Measurements from ENCODE around the gene SLC30A2. TPM values are rescaled to one million over a fixed set of nuclear protein-coding genes. Genes with fewer than 3 reads are reported as not detected.

SLC30A2 gene
- total and polyA plus RNA-seq, 10 of the 15 experiments (the other 5 are each of a cell fraction or from before 2014, with no cell fraction given): 0.13 TPM; not detected in 9

- TF ChIP-seq PKNOX1 (IDR thresholded peaks at IDR 0.05) (no peak), MEF2B (IDR thresholded peaks at IDR 0.05; ENCODE audit: partially characterized antibody, poor library complexity, severe bottlenecking) (no peak), PBX3 (IDR thresholded peaks at IDR 0.05; ENCODE audit: insufficient replicate concordance, low read depth, low read length) (no peak)
- TF ChIP-seq, protein P1, sequence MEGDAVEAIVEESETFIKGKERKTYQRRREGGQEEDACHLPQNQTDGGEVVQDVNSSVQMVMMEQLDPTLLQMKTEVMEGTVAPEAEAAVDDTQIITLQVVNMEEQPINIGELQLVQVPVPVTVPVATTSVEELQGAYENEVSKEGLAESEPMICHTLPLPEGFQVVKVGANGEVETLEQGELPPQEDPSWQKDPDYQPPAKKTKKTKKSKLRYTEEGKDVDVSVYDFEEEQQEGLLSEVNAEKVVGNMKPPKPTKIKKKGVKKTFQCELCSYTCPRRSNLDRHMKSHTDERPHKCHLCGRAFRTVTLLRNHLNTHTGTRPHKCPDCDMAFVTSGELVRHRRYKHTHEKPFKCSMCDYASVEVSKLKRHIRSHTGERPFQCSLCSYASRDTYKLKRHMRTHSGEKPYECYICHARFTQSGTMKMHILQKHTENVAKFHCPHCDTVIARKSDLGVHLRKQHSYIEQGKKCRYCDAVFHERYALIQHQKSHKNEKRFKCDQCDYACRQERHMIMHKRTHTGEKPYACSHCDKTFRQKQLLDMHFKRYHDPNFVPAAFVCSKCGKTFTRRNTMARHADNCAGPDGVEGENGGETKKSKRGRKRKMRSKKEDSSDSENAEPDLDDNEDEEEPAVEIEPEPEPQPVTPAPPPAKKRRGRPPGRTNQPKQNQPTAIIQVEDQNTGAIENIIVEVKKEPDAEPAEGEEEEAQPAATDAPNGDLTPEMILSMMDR (IDR thresholded peaks at IDR 0.05 in 2 of 3, conservative IDR thresholded peaks at IDR 0.05 in 1 of 3; ENCODE audit: control insufficient read depth in 2 of 3, extremely low read depth in 1 of 3, insufficient read depth in 1 of 3, low read depth in 3 of 3, low read length in 3 of 3): no peak
Measured at GRCh38 chr1:26003262-26003661, 42.7 kb downstream of the SLC30A2 start (continued).

DNA sequence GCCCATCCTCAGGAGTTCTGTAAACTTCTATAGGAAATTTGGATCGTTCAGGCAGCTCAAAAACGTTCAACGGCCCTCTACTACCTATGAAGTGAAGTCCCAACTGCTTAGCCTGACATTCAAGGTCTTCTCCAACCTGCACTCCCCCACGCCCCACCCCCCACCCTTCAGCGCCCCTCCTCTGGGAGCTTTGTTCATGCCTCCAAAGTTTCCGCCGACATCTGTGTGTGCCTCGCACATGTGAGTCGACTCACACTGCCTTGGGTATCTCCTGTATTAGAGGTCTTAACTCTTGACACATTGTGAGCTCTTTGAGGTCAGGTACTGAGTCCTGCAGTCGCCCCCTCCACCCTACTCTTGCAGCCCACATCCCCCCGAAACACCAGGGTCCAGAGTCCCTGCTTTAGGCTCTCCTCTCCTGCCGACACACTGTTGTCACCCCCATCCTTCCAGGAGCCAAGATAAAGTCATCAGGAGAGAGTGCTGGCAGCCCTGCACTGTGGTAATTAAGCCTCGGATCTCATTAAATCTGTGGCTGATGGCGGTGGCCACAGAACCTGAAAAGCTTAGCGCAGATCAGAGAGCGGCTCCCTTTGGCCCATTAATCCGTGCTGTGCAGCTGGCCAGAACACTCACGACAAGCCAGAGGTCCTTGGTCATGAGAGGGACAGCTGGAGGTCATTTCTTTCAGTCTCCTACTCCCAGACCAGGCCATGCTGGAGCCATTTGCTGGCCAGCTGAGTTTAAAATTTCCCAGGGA, 46.7 kb downstream of the SLC30A2 start:
- intact Hi-C loops (cut with micrococcal nuclease; ENCODE audit: unreplicated experiment) (no loop called here), in situ Hi-C loops (cut with MboI) (loop anchor here (5.0 kb wide), 2 partner anchors 102 to 177 kb away; no protein-coding TSS in a partner anchor)
- TF ChIP-seq CREB1 (IDR thresholded peaks at IDR 0.05; ENCODE audit: low read depth) (no peak), HCFC1 (IDR thresholded peaks at IDR 0.05; ENCODE audit: low read length) (no peak)
- ChIA-PET RAD21 (ENCODE audit: unreplicated experiment) (interaction anchor here (0.6 to 8.0 kb wide), 5 partner anchors 30 to 178 kb away, joined by 3 to 296 read pairs (median 3); partner anchors contain the start of gene STMN1), CTCF (interaction anchor here (0.6 to 7.7 kb wide), 4 partner anchors 9 to 185 kb away, joined by 3 to 383 read pairs (median 3); no protein-coding TSS in a partner anchor), SMC1A (ENCODE audit: uncharacterized antibody, unreplicated experiment) (interaction anchor here (0.8 to 11.2 kb wide), 3 partner anchors 100 to 169 kb away, joined by 3 to 319 read pairs (median 25); partner anchors contain the start of gene STMN1), POLR2A (interaction anchor here (9.8 kb wide), 1 partner anchor 99 kb away, joined by 116 read pairs; no protein-coding TSS in a partner anchor)
- ATAC-seq (no peak), FAIRE-seq (no peak), DNase-seq (ENCODE audit: low read depth, low spot score) (no peak)
- no peak overlapping the region for H3K4me2 ChIP-seq (ENCODE audit: control insufficient read depth, insufficient read depth)
- BruUV-seq (replicated peaks): no TSS peak
- no peaks in the 10 kb centered on the region for H3K9me3 ChIP-seq (replicated peaks; ENCODE audit: control insufficient read depth, insufficient read depth, low read length)
- peaks cover 12% of the 10 kb centered on the region for H3K4me1 ChIP-seq (ENCODE audit: control insufficient read depth, insufficient read depth, low read length)
- H3K79me2 ChIP-seq (ENCODE audit: control insufficient read depth, insufficient read depth, low read length): peaks cover 6% of the 10 kb centered on the region
- no peak overlapping the region for H3K9ac ChIP-seq (ENCODE audit: control insufficient read depth, insufficient read depth, low read length)
- no peaks in the 10 kb centered on the region; a peak in 1 of 4 replicates for H3K27me3 ChIP-seq (replicated peaks in 1 of 2; ENCODE audit: control insufficient read depth in 2 of 2, insufficient read depth in 2 of 2, low read length in 1 of 2)
- no peak overlapping the region for H3K27ac ChIP-seq (ENCODE audit: control insufficient read depth, insufficient read depth)
- no peaks in the 10 kb centered on the region for H4K20me1 ChIP-seq (ENCODE audit: control insufficient read depth, insufficient read depth)
- no peaks in the 10 kb centered on the region; a peak in 1 of 4 replicates for H3K36me3 ChIP-seq (ENCODE audit: control insufficient read depth in 2 of 2, insufficient read depth in 2 of 2, low read length in 1 of 2)
- 78% methylated on average over 18 of the region's 18 CpGs for WGBS (ENCODE audit: insufficient coverage, insufficient replicate concordance, low lambda C conversion rate, missing lambda C conversion rate)
- H3K4me3 ChIP-seq: no peak overlapping the region
- peak overlapping the region; percentile 100 for H2AFZ ChIP-seq (ENCODE audit: control insufficient read depth, low read depth, low read length)
